ENCODE data around the gene GRIK3. TPM values are rescaled to one million over a fixed set of nuclear protein-coding genes. Genes with fewer than 3 reads are reported as not detected.

The GRIK3 gene
- total RNA-seq, 4 donors from 2014 or later = 0.75 to 9.8 (median 1.2) TPM

DNA sequence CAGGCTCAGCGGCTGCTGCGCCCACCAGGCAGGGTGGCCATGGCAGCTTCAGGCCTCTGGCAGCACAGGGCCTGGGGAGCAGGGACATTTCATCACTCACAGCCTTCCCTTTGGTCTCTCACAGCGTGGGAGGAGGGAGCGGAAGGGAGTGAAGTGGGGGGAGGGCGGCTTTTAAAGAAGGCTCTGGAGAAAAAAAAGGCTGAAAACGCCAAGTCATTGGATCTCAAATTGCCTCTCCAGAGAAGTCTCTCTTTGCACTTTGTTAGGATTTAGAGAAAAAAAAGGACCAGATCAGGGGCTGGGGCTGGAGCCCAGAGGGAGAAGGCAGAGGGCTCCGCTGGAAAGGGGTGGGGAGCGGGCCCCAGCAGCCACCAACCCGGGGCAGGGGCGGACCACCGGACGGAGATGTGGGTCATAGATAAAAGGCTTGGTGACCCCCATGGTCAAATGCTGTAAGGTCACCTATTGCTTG is 209.9 kb downstream of the GRIK3 start:
- Histone ChIP-seq H3K27ac (no peak overlapping the region), H3K9me3 (no peaks in the 10 kb centered on the region), H3K27me3 (peaks cover 13% of the 10 kb centered on the region), H3K36me3 (no peaks in the 10 kb centered on the region), H3K4me3 (no peak overlapping the region), H3K4me1 (no peaks in the 10 kb centered on the region)
- TF ChIP-seq POLR2AphosphoS5 (IDR thresholded peaks at IDR 0.05) (no peak), CTCF (IDR thresholded peaks at IDR 0.05) (no peak), EP300 (IDR thresholded peaks at IDR 0.05; ENCODE audit: low read depth) (no peak), POLR2A (IDR thresholded peaks at IDR 0.05) (no peak)
- in situ Hi-C loops (cut with MboI; ENCODE audit: low pct_ligation_motif_present in 1 of 4, low pct_unique_long_range_greater_than_20kb in 1 of 4, low sequenced_read_pairs in 3 of 4) (no loop called here), intact Hi-C loops (cut with DNase I; ENCODE audit: low total_unique reads) (no loop called here)
- no peak for DNase-seq
- WGBS, 2 donors (ENCODE audit: low coverage in 1 of 2) = 36 to 40% methylated on average over 8 to 12 of the region's 12 CpGs

DNA sequence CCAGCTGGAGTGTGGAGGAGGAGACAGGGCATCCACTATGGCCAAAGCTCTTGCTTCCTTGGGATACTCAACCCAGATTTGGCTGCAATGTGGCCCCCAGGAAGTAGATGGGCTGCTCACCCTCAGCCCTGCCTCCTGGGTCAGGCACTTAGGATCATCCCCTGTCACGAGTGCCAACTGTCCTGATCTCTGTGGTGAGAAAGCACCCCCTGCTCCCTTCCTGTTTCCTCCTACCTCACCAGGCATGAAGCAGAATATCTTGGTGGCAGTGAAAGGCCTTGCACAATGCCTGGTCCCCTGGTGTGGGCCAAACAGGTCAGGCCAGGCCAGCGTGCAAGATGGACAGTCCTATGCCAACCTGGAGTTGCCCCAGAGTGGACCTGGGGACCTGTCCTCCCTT is 211.7 kb downstream of the GRIK3 start:
- H3K36me3 ChIP-seq = no peaks in the 10 kb centered on the region
- 41% methylated on average over 2 of the region's 2 CpGs; no CpG with 5 or more reads in 1 of the 2 donors for WGBS, 2 donors (ENCODE audit: low coverage in 1 of 2)

GRCh38 chr1:36821386-36821785 is 212.9 kb downstream of the GRIK3 start:
- no peaks in the 10 kb centered on the region for H3K36me3 ChIP-seq
- no peaks in the 10 kb centered on the region for H3K9me3 ChIP-seq
- 73% methylated on average over 7 of the region's 7 CpGs; no CpG with 5 or more reads in 1 of the 2 donors for WGBS, 2 donors (ENCODE audit: low coverage in 1 of 2)
- no peak for DNase-seq
- intact Hi-C loops (cut with DNase I; ENCODE audit: low total_unique reads) (no loop called here), in situ Hi-C loops (cut with MboI; ENCODE audit: low pct_ligation_motif_present in 1 of 4, low pct_unique_long_range_greater_than_20kb in 1 of 4, low sequenced_read_pairs in 3 of 4) (no loop called here)
- peaks cover 19% of the 10 kb centered on the region for H3K27me3 ChIP-seq
- H3K4me3 ChIP-seq = no peak overlapping the region
- TF ChIP-seq POLR2A (IDR thresholded peaks at IDR 0.05) (no peak), EP300 (IDR thresholded peaks at IDR 0.05; ENCODE audit: low read depth) (no peak), POLR2AphosphoS5 (IDR thresholded peaks at IDR 0.05) (no peak), CTCF (IDR thresholded peaks at IDR 0.05) (no peak)
- no peaks in the 10 kb centered on the region for H3K4me1 ChIP-seq
- H3K27ac ChIP-seq = no peak overlapping the region

More for the DNA sequence above, 211.7 kb downstream of the GRIK3 start:
- no peaks in the 10 kb centered on the region for H3K4me1 ChIP-seq
- H3K27me3 ChIP-seq = peaks cover 19% of the 10 kb centered on the region
- no peaks in the 10 kb centered on the region for H3K9me3 ChIP-seq
- in situ Hi-C loops (cut with MboI; ENCODE audit: low pct_ligation_motif_present in 1 of 4, low pct_unique_long_range_greater_than_20kb in 1 of 4, low sequenced_read_pairs in 3 of 4) = no loop called here
- DNase-seq = no peak
- H3K27ac ChIP-seq = no peak overlapping the region
- H3K4me3 ChIP-seq = no peak overlapping the region
- intact Hi-C loops (cut with DNase I; ENCODE audit: low total_unique reads) = no loop called here
- no peak for TF ChIP-seq POLR2AphosphoS5 (IDR thresholded peaks at IDR 0.05)
- no peak for TF ChIP-seq EP300 (IDR thresholded peaks at IDR 0.05; ENCODE audit: low read depth)
- TF ChIP-seq POLR2A (IDR thresholded peaks at IDR 0.05) = no peak
- TF ChIP-seq CTCF (IDR thresholded peaks at IDR 0.05) = no peak

- WGBS, 2 donors (ENCODE audit: low coverage in 1 of 2) = 52% methylated on average over 2 of the region's 2 CpGs; no CpG with 5 or more reads in 1 of the 2 donors
- Histone ChIP-seq H3K36me3 (no peaks in the 10 kb centered on the region), H3K9me3 (no peaks in the 10 kb centered on the region), H3K27ac (no peak overlapping the region), H3K4me3 (no peak overlapping the region), H3K27me3 (peaks cover 19% of the 10 kb centered on the region), H3K4me1 (no peaks in the 10 kb centered on the region)
- DNase-seq = no peak
- intact Hi-C loops (cut with DNase I; ENCODE audit: low total_unique reads) (no loop called here), in situ Hi-C loops (cut with MboI; ENCODE audit: low pct_ligation_motif_present in 1 of 4, low pct_unique_long_range_greater_than_20kb in 1 of 4, low sequenced_read_pairs in 3 of 4) (no loop called here)
- TF ChIP-seq POLR2AphosphoS5 (IDR thresholded peaks at IDR 0.05) (no peak), POLR2A (IDR thresholded peaks at IDR 0.05) (no peak), CTCF (IDR thresholded peaks at IDR 0.05) (no peak), EP300 (IDR thresholded peaks at IDR 0.05; ENCODE audit: low read depth) (no peak)
Observed at GRCh38 chr1:36818771-36819170, 215.5 kb downstream of the GRIK3 start.
